Measurements from ENCODE around the gene GTPBP1.

DNA sequence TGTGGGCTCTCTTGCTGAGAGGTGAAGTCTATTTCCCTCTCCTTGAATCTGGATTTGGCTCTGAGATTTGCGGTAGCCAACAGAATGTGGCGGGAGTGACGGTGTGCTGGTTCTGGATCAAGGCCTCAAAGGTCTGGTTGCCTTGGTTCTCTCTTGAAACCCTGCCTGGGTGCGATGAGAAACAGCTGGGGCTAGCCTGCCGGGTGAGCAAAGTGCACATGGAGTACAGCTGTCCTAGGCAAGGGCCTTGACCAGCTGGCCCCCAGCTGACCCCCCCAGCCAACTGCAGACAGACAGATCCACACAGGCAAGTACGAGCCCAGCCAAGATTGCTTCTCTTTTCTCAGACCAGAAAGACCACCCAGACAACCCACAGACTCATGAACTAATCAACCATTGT, 39.2 kb downstream of the GTPBP1 start:
- TF ChIP-seq, protein P1, sequence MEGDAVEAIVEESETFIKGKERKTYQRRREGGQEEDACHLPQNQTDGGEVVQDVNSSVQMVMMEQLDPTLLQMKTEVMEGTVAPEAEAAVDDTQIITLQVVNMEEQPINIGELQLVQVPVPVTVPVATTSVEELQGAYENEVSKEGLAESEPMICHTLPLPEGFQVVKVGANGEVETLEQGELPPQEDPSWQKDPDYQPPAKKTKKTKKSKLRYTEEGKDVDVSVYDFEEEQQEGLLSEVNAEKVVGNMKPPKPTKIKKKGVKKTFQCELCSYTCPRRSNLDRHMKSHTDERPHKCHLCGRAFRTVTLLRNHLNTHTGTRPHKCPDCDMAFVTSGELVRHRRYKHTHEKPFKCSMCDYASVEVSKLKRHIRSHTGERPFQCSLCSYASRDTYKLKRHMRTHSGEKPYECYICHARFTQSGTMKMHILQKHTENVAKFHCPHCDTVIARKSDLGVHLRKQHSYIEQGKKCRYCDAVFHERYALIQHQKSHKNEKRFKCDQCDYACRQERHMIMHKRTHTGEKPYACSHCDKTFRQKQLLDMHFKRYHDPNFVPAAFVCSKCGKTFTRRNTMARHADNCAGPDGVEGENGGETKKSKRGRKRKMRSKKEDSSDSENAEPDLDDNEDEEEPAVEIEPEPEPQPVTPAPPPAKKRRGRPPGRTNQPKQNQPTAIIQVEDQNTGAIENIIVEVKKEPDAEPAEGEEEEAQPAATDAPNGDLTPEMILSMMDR (IDR thresholded peaks at IDR 0.05) = no peak
- no peak for TF ChIP-seq POLR2A (IDR thresholded peaks at IDR 0.05)

Data from heart left ventricle (tissue), 13 donors.